Gastrocnemius medialis (tissue), 4 donors: ENCODE data around the gene CENPL.

Source experiments
- CTCF ChIP-seq, 5 experiments: fragments of 450-650 bp in 3 of 5; fragments of 200-600 bp in 2 of 5; sonication (generic) in 2 of 5; IDR thresholded peaks in 4 of 5; conservative IDR thresholded peaks in 1 of 5; 1 replicate in 4 of 5; 2 replicates in 1 of 5; pipeline ENCODE4 v1.5.1; 2016 to 2019; ENCODE audit warnings: antibody characterized with exemption in 5 of 5, mild to moderate bottlenecking in 3 of 5, moderate library complexity in 3 of 5
- POLR2A ChIP-seq, 2 donors: fragments of 450-650 bp; IDR thresholded peaks; one replicate each; pipeline ENCODE4 v1.6.1; 2017; ENCODE audit warnings: antibody characterized with exemption in 2 of 2, mild to moderate bottlenecking in 2 of 2, moderate library complexity in 2 of 2

- TF ChIP-seq CTCF (IDR thresholded peaks at IDR 0.05 in 4 of 5, conservative IDR thresholded peaks at IDR 0.05 in 1 of 5) (no peak), POLR2A (IDR thresholded peaks at IDR 0.05) (no peak)
These were observed 45.8 kb upstream of the CENPL start for GRCh38 chr1:173870252-173871075.
